AG04450 (cell line): ENCODE measurements around the gene COLEC12. TPM values are rescaled to one million over a fixed set of nuclear protein-coding genes. Genes with fewer than 3 reads are reported as not detected.

Experiments used
- CTCF ChIA-PET: fragments of 300-600, 350-600 bp; formaldehyde crosslinking; extraction: SDS; loops from one replicate; lab custom pipeline; 2022; ENCODE audit warnings: antibody characterized with exemption, inconsistent platforms; lab: Charles Lee
- POLR2A ChIA-PET: fragments of 350-600 bp; formaldehyde crosslinking; extraction: SDS; loops from one replicate; lab custom pipeline; 2021; ENCODE audit warnings: antibody characterized with exemption, inconsistent platforms; lab: Yijun Ruan, JAX
- DNase-seq: peaks from one replicate; pipeline ENCODE4 v3.0.0-alpha.2; 2011; ENCODE audit warnings: low read depth, low spot score
- H3K27ac ChIP-seq: one replicate; pipeline ENCODE4 v1.5.1; 2012; ENCODE audit warnings: low read depth, low read length, control low read depth
- H3K27me3 ChIP-seq: one replicate; pipeline ENCODE4 v1.6.0; 2012; ENCODE audit warnings: low read length; ENCODE audit not compliant: control insufficient read depth, insufficient read depth
- H3K4me3 ChIP-seq: 2 replicates; pipeline ENCODE4 v1.5.1; 2011; ENCODE audit warnings: mild to moderate bottlenecking, low read depth, low read length, control low read depth
- H3K9me3 ChIP-seq: 2 replicates; pipeline ENCODE4 v1.5.1; 2012; ENCODE audit warnings: low read length; ENCODE audit not compliant: control insufficient read depth, insufficient read depth
- CTCF ChIP-seq: IDR thresholded peaks from 2 replicates; pipeline ENCODE4 v1.5.1; 2011; ENCODE audit warnings: low read depth, low read length, control low read depth, inconsistent platforms
- polyA plus RNA-seq: library from polyadenylated mRNA; depleted of rRNA; stranded (reverse); fragments of >200 nt; gene quantifications from 2 replicates; pipeline ENCODE4 v1.2.3, GENCODE V29; 2011

The COLEC12 gene
- polyA plus RNA-seq, 1 experiment, result 10.9 TPM

GRCh38 chr18:515838-516237 is 15.3 kb upstream of the COLEC12 start:
- CTCF ChIA-PET, result no interaction called here
- TF ChIP-seq CTCF, result no peak
- no peak for DNase-seq
- Histone ChIP-seq H3K9me3 (peaks cover 9% of the 10 kb centered on the region), H3K27me3 (no peaks in the 10 kb centered on the region), H3K27ac (no peak overlapping the region), H3K4me3 (no peak overlapping the region)
- POLR2A ChIA-PET, result no interaction called here

GRCh38 chr18:515156-515815 is 14.8 kb upstream of the COLEC12 start:
- POLR2A ChIA-PET, result no interaction called here
- Histone ChIP-seq H3K9me3 (peaks cover 9% of the 10 kb centered on the region), H3K4me3 (no peak overlapping the region), H3K27ac (no peak overlapping the region), H3K27me3 (no peaks in the 10 kb centered on the region)
- no peak for DNase-seq
- no peak for TF ChIP-seq CTCF
- CTCF ChIA-PET, result no interaction called here

- CTCF ChIA-PET, result no interaction called here
- H3K27me3 ChIP-seq, result peaks cover 3% of the 10 kb centered on the region
- no peak for TF ChIP-seq CTCF
- peaks cover 9% of the 10 kb centered on the region for H3K9me3 ChIP-seq
- H3K4me3 ChIP-seq, result no peak overlapping the region
- DNase-seq, result no peak
- POLR2A ChIA-PET, result interaction anchor here (0.6 kb wide), 1 partner anchor 11 kb away, joined by 4 read pairs; no protein-coding TSS in a partner anchor
- no peak overlapping the region for H3K27ac ChIP-seq
Measured at GRCh38 chr18:513826-514530, 13.5 kb upstream of the COLEC12 start.

GRCh38 chr18:512957-513356 is 12.5 kb upstream of the COLEC12 start:
- H3K9me3 ChIP-seq, result peaks cover 9% of the 10 kb centered on the region
- ChIA-PET POLR2A (no interaction called here), CTCF (no interaction called here)
- H3K4me3 ChIP-seq, result no peak overlapping the region
- H3K27me3 ChIP-seq, result peaks cover 3% of the 10 kb centered on the region
- no peak overlapping the region for H3K27ac ChIP-seq
- DNase-seq, result no peak
- TF ChIP-seq CTCF, result no peak

- Histone ChIP-seq H3K9me3 (peaks cover 7% of the 10 kb centered on the region), H3K27ac (no peak overlapping the region), H3K4me3 (no peak overlapping the region), H3K27me3 (peaks cover 24% of the 10 kb centered on the region)
- TF ChIP-seq CTCF, result no peak
- ChIA-PET POLR2A (no interaction called here), CTCF (interaction anchor here (1.0 kb wide), 1 partner anchor 115 kb away, joined by 4 read pairs; no protein-coding TSS in a partner anchor)
- no peak for DNase-seq
Measured at GRCh38 chr18:508835-509234, 8.3 kb upstream of the COLEC12 start.
